Panc1 (cell line): Measurements from ENCODE around the gene ENOX1. TPM values are rescaled to one million over a fixed set of nuclear protein-coding genes. Genes with fewer than 3 reads are reported as not detected.

Source experiments
- ATAC-seq: fragments of 200-7000 bp; cut with Tn5 transposase; 2 replicates; pipeline ENCODE4 v1.9.1; 2020; ENCODE audit warnings: mild to moderate bottlenecking, moderate library complexity
- BruUV-seq: library from RNA; stranded (reverse); fragments of 400-500 nt; replicated peaks from 2 replicates; lab custom pipeline; 2021; lab: Mats Ljungman, UMichigan
- CTCF ChIA-PET: fragments of 300-600 bp; sonication (Branson Sonifier 250); formaldehyde crosslinking; loops from one replicate; lab custom pipeline; 2022; ENCODE audit warnings: antibody characterized with exemption; lab: Charles Lee
- POLR2A ChIA-PET: fragments of 300-600 bp; sonication (Branson Sonifier 250); formaldehyde crosslinking; loops from one replicate; lab custom pipeline; 2022; ENCODE audit warnings: antibody characterized with exemption; lab: Charles Lee
- DNase-seq: peaks from one replicate; pipeline ENCODE4 v3.0.0-alpha.2; 2010; ENCODE audit warnings: low read depth, low spot score
- H3K27ac ChIP-seq: 2 replicates; pipeline ENCODE4 v1.5.1; 2011; ENCODE audit warnings: mild to moderate bottlenecking, low read length, inconsistent platforms
- H3K27me3 ChIP-seq: fragments of 200-500 bp; sonication (Bioruptor generic); 2 replicates; pipeline ENCODE4 v1.6.0; 2014; ENCODE audit warnings: low read length, inconsistent platforms; ENCODE audit not compliant: control insufficient read depth, insufficient read depth
- H3K36me3 ChIP-seq: fragments of 200-500 bp; sonication (Bioruptor generic); 2 replicates; pipeline ENCODE4 v1.5.1; 2014; ENCODE audit warnings: inconsistent platforms, mild to moderate bottlenecking, low read length, moderate library complexity; ENCODE audit not compliant: control insufficient read depth, insufficient read depth
- H3K4me1 ChIP-seq: 2 replicates; pipeline ENCODE4 v1.5.1; 2011; ENCODE audit warnings: inconsistent platforms, mild to moderate bottlenecking, low read length, moderate library complexity; ENCODE audit not compliant: control insufficient read depth, insufficient read depth
- H3K4me3 ChIP-seq, 2 experiments: 2 replicates each; pipeline ENCODE4 v1.5.1; 2011 to 2012; ENCODE audit warnings: low read depth in 2 of 2, low read length in 2 of 2, mild to moderate bottlenecking in 2 of 2, inconsistent platforms in 1 of 2, moderate library complexity in 1 of 2
- H3K9me3 ChIP-seq: fragments of 200-500 bp; sonication (Bioruptor generic); 2 replicates; pipeline ENCODE4 v1.5.1; 2014; ENCODE audit warnings: low read depth, mild to moderate bottlenecking, inconsistent platforms, low read length, moderate library complexity; ENCODE audit not compliant: control insufficient read depth, insufficient read depth
- CTCF ChIP-seq: fragments of 450-650 bp; IDR thresholded peaks from 2 replicates; pipeline ENCODE4 v1.5.1; 2017; ENCODE audit warnings: mild to moderate bottlenecking
- POLR2AphosphoS5 ChIP-seq: IDR thresholded peaks from 2 replicates; pipeline ENCODE4 v1.6.1; 2012; ENCODE audit warnings: mild to moderate bottlenecking, low read depth, low read length, moderate library complexity
- REST ChIP-seq, 2 experiments: IDR thresholded peaks; 2 replicates each; pipeline ENCODE4 v1.6.1; 2011 to 2012; ENCODE audit warnings: low read depth in 2 of 2, control low read depth in 1 of 2, low read length in 1 of 2, mild to moderate bottlenecking in 1 of 2, moderate library complexity in 1 of 2; ENCODE audit not compliant: insufficient read depth in 1 of 2
- SIN3A ChIP-seq: IDR thresholded peaks from 2 replicates; pipeline ENCODE4 v1.6.1; 2012; ENCODE audit warnings: low read depth, mild to moderate bottlenecking, low read length, moderate library complexity, borderline replicate concordance; ENCODE audit not compliant: insufficient read depth
- TCF7L2 ChIP-seq: IDR thresholded peaks from 2 replicates; pipeline ENCODE4 v1.6.1; 2011; ENCODE audit warnings: mild to moderate bottlenecking, low read depth, low read length, inconsistent platforms
- in situ Hi-C: cut with HindIII; loops from 2 replicates; pipeline ENCODE4 v1.10.0; 2016; ENCODE audit warnings: low sequenced_read_pairs, low pct_unique_long_range_greater_than_20kb
- intact Hi-C: fragments of 100-400 bp; cut with micrococcal nuclease; formaldehyde crosslinking; loops from one replicate; pipeline ENCODE4 v1.10.0; 2022; ENCODE audit not compliant: unreplicated experiment
- total RNA-seq: library from RNA; stranded (reverse); gene quantifications from one replicate; pipeline ENCODE4 v1.2.1, GENCODE V29; 2021; ENCODE audit not compliant: unreplicated experiment

Gene ENOX1
- total RNA-seq, 1 experiment from 2014 or later = 0.23 TPM

- H3K4me3 ChIP-seq = no peak overlapping the region
- no peak overlapping the region for H3K27ac ChIP-seq
- BruUV-seq = no TSS peak
- ATAC-seq (no peak), DNase-seq (no peak)
- CTCF ChIA-PET = no interaction called here
- no peaks in the 10 kb centered on the region for H3K27me3 ChIP-seq
- POLR2A ChIA-PET = interaction anchor here (0.6 kb wide), 1 partner anchor 939 kb away, joined by 3 read pairs; no protein-coding TSS in a partner anchor
- in situ Hi-C loops (no loop called here), intact Hi-C loops (no loop called here)
- no peak for TF ChIP-seq REST (IDR thresholded peaks at IDR 0.05; ENCODE audit: insufficient read depth in 1 of 2, low read depth in 2 of 2, low read length in 1 of 2)
- TF ChIP-seq CTCF = no peak
- TF ChIP-seq TCF7L2 = no peak
- no peaks in the 10 kb centered on the region for H3K9me3 ChIP-seq
- no peaks in the 10 kb centered on the region for H3K4me1 ChIP-seq
- no peaks in the 10 kb centered on the region for H3K36me3 ChIP-seq
These were observed 534.8 kb downstream of the ENOX1 start for GRCh38 chr13:43251961-43252360.

GRCh38 chr13:43246382-43246781, 540.4 kb downstream of the ENOX1 start:
- ChIA-PET POLR2A (no interaction called here), CTCF (no interaction called here)
- Histone ChIP-seq H3K4me1 (no peaks in the 10 kb centered on the region), H3K9me3 (no peaks in the 10 kb centered on the region), H3K36me3 (no peaks in the 10 kb centered on the region), H3K27ac (no peak overlapping the region), H3K27me3 (no peaks in the 10 kb centered on the region), H3K4me3 (no peak overlapping the region)
- TF ChIP-seq REST (IDR thresholded peaks at IDR 0.05; ENCODE audit: insufficient read depth in 1 of 2, low read depth in 2 of 2, low read length in 1 of 2) (no peak), TCF7L2 (no peak), CTCF (no peak), SIN3A (no peak), POLR2AphosphoS5 (no peak)
- BruUV-seq = no TSS peak
- DNase-seq (no peak), ATAC-seq (no peak)
- in situ Hi-C loops (no loop called here), intact Hi-C loops (no loop called here)
